T-helper 1 cell treated with Interleukin-12 subunit alpha and Interleukin-12 subunit beta and Interleukin-4 antibody, amounts not matched to agents 30 ng/mL and 1 ng/mL, for 36 hours (primary cell): ENCODE results near the gene PLXNC1. TPM values are rescaled to one million over a fixed set of nuclear protein-coding genes. Genes with fewer than 3 reads are reported as not detected.

Experiments used
- intact Hi-C: fragments of 100-400 bp; cut with micrococcal nuclease; formaldehyde crosslinking; loops from one replicate; pipeline ENCODE4 v1.15.1; 2024
- total RNA-seq: library from RNA; stranded (reverse); gene quantifications from 2 replicates; pipeline ENCODE4 v1.2.3, GENCODE V29; 2022

Gene PLXNC1
- total RNA-seq, 1 donor from 2014 or later, result 38.7 TPM

DNA sequence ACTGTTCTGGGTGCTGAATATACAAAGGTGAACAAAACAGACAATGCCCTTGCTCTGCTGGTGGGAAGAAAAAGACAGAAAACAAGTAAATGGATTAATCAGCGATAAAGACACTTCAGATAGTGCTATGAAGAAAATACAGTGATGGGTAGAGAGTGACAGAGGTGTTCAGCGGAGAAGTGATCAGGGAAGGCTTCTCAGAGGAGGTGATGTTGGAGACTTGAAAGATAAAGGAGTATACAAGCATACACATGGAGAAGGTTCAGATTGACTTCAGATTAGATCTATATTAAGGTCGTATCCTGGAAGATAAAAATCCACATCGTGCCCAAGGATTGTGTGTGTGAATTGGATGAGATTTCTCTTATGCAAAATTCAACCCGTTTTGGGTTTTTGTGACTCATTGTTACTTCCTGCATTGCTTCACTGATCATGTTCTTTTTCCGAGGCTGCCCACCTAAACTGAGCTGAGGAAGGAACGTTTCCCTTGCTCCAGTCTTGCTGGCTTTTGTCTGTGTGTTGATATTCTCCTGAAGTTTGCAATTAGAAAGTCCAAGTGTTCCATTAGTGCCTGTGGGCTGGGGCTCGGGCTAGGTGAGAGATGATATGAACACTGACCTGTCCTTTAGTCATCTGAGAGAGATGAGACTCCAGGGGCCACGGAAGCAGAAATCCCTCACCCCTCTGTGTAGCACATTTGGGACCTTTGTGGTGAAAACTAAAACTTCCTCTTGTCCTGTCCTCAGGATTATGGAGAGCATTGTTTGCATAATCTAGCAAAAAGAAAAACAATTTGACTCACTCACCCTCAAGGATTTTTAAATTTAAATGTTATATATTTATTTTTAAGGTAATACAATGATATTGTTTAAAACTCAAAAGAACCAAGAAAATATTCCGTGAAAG, 27.6 kb downstream of the PLXNC1 start:
- intact Hi-C loops, result no loop called here

DNA sequence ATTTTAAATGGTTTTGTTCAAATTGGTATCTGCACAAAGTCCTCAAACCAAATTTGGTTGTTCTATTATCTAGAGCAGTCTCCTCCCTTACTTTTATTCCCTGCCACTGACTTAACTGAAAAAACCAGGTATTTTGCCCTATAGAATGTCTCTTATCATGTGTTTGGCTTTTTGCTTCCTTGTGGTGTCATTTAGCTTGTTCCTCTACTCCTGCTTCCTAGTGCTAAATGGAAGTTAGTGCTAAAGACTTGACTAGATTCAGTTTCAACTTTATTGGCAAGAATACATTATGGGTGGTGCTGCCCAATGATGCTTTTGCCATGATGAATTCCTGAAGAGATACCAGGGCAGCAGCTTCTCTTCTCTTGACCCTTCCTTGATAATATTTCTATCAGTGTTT, 29.7 kb downstream of the PLXNC1 start:
- intact Hi-C loops, result no loop called here

DNA sequence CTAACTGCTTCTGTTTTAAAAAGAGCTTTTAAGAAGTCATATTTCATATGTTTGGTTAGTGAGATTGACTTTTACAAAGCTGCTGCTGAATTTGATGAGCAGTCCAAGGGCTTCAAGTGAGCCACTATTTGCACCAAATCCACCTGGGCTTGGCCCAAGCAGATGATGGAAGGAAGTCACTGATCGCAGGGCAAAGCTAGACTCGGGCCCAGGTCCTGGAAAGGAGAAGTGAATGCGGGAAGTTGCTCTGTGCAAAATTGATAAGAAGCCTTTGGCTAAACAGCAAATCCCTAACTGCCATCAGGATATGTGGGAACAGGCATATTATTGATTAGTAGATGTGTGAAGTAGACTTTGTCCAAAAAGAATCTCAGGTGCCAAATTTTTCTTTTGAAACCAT, 30.5 kb downstream of the PLXNC1 start:
- intact Hi-C loops, result no loop called here

DNA sequence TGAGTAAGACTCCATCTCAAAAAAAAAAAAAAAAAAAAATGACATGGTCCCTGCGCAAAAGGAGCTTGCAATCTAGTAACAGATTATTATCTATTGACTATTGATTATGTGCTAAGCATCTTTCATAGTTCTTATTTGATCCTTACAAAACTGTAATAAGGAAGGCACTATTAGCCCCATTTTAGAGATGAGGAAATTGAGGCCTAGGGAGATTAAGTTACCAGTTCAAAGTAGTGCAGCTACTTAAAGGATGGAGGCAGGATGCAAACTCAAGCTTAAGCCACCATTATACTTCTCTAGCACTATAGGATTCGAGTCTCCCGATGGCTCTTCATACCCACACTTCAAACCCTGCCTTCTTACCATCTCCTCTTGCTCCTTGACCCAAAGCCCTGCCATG, 31.3 kb downstream of the PLXNC1 start:
- intact Hi-C loops, result no loop called here

DNA sequence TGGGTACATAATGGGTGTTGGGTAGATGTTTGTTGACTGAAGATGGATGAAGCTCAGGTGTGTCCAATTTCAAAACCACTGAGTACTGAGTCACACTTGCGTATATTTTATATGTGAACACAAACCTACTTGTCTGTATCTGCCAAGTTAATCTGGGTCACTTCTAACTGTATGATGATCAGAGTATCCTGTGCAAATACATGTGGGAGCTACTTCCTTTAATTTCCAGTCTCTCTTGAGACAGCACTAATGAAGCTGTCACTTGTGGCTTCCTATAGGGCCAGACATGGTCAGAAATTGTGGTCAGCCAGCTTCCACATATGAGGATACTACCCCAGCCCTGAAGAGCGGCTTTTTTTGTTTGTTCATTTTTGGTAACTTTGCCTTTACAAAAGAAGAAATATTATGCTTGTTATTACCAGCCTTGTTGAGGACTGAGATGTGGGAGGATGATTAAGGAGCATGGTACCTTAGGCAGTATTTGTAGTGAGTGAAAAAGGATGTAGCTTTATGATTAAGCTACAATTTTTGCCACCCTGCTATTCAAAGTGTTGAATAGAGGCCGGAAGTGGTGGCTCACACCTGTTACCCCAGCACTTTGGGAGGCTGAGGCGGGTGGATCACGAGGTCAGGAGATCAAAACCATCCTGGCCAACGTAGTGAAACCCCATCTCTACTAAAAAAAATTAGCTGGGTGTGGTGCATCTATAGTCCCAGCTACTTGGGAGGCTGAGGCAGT, 32.4 kb downstream of the PLXNC1 start:
- intact Hi-C loops, result no loop called here

DNA sequence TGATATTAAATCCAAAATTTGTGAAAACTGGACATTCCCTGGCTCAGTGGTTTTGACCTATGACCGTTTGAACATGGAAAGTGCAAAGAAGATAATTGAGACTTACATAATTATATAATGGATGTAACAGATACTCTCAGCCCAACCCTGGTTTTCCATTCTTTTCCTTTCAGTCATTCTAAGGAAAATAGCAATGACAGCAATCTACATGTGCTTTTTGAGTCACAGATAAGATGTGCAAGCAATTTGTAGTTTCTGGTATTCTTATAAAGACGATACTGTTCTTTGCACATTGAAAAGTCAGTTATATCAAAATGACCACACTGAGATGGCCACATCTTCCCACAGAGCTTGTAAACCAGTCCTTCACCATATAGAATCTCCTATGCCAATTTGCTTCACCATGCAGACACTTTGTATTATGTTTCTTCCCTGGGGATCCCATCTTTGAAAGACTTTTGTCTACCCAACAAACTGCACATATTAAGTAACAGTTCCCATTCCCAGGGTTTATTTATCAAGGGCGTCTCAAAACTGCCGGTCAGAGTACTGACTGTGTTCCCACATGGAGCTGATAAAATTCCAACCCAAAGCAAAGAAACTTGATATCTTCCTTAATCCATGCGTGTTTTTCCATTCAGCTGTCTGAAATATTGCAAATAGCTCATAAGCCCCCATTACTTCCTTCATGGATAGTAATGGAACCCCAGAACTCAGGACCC, 34.8 kb downstream of the PLXNC1 start:
- intact Hi-C loops, result no loop called here

DNA sequence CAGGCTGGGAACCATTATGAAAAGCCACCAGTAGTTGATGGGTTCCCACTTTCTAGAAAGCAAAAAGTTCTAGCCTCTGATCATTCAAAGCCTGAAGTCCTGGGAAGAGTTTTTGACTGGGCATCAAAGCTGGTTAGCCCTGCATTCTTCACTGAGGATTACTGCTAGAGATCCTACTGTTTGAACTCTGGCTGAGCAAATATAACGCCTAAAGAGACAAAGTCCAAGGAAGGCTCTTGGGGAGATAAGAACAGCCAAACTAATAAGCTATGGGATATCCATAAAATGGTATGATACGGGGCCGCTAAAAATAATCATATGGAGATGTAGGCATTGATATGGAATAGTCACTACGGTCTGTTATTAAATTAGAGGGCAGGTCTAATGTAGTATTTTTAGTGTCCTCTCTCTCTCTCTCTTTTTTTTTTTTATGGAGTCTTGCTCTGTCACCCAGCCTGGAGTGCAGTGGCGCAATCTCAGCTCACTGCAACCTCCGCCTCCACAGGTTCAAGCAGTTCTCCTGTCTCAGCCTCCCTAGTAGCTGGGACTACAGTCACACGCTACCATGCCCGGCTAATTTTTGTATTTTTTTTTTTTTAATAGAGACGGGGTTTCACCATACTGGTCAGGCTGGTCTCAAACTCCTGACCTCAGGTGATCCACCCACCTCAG, 35.5 kb downstream of the PLXNC1 start:
- intact Hi-C loops, result no loop called here

DNA sequence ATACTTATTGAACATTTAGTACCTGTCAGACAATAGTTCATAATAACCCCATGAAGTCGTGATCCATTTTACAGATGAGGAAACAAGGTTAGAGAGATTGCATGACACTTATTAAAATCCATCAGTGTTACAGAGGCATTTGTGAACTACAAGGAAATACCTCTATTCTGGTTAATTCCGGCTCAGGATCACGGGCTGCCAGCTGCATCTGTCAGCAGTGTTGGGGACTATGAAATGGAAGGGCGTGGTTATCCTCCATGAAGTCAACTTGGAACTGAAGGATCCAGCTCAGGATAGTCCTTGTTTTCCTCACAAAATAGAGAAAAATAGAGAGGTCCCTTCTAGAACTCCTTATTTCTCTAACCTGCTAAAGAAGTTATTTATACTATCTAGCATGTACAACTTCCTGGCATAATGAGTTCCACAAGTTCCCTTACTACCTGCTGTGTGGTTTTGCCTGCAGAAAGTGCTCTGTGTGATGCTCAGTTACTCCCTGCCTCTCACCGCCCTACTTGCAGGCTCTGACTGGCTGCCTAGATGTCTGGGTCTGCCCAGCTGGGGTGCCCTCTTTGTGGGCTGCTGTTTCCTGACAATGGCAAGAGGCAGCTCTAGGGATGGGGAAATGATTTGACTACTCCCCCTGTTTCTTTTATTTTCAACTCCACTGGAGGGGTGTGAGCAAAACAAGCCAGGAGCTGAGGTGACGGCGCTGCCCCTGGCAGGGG, 36.8 kb downstream of the PLXNC1 start:
- intact Hi-C loops, result no loop called here

DNA sequence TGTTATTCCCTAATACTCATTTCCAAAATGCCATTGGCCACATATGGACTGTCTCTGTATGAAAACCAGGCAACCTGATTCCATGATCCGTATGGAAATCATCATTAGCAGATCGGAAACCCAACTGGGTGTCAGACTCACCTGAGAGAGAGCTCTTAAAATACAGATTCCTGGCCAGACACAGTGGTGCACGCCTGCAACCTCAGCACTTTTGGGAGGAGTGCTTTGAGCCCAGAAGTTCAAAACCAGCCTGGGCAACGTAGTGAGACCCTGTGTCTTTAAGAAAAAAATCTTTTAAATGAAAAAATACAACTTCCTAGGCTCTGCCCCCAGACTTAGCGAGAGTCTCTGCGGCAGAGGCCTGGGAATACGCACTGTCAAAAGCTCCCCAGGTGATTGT, 37.4 kb downstream of the PLXNC1 start:
- intact Hi-C loops, result no loop called here

DNA sequence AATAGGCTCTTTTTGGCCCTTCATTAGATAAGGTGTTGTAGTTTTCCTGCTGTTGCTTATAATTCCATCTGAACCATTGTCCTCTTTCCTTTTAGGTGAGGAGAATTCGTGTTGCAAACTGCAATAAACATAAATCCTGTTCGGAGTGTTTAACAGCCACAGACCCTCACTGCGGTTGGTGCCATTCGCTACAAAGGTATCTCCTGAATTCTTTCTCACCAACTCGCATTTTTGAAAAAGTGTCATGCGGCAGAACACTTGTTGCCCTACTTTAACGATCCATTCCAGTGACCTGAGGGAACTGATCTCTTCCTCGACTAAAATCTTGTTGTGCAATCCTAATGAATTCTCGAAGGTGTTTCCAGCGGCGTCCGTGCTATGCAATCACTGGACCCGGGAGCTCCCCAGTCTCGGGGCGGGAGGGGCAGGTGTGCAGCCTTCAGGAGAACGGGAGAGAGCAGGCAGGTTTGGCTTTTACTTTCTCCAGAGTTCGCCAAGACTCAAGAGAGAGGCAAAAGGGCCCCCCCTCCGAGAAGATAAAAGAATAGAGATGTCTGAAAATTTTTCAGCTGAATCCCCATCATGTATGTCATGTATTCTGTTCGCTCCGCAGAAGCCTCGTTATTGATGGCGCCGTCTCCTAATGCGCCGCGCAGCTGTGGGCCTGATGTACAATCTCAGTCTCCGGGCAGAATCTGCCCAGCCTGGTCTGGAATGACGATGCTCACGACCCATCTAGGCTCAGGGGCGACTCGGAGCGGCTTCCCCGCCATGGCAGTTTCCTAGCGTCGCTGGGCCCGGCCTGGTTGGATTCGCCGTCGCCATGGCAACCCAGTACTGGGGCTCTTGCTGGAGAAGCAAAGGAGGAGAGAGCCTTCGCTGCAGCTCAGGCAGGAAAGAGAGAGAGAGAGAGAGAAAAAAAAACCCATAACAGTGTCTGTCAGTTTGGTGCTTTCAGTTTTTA, 38.2 kb downstream of the PLXNC1 start:
- intact Hi-C loops, result no loop called here

DNA sequence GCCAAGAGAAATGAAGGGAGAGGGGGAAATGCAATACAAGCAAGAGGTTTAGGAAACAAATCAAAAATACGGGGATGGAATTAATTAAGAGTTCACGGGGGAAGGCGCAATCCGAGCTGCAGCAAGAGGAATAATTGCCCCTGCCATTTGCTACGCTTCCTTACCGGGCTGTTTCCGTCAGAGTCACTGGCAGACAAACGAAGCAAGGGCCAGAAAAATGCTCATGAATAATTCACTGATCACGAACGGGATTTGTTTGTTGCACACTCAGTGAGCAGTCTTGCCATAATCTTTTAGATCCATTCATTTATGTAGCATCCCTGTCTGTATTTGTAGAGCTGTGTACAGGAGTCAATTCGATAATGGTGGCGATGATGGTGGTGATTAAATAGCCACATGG, 39.0 kb downstream of the PLXNC1 start:
- intact Hi-C loops, result no loop called here

DNA sequence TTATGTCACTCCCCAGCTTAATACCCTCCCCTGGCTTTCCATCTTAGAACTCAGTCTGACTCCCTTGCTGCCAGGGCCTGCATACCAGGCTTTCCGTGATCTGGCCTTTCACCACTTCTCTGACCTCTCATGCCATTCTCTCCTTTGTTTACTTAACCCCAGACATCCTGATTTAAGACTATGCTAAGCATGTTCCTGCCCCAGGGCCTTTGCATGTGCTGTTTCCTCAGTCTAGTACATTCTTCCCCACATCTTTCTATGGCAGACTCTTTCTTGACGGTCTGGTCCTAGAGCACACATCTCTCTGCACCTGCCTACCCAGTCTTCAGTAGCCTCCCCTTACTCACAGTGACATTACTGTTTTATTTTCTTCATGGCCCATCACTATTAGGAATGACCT, 42.2 kb downstream of the PLXNC1 start:
- intact Hi-C loops, result no loop called here

DNA sequence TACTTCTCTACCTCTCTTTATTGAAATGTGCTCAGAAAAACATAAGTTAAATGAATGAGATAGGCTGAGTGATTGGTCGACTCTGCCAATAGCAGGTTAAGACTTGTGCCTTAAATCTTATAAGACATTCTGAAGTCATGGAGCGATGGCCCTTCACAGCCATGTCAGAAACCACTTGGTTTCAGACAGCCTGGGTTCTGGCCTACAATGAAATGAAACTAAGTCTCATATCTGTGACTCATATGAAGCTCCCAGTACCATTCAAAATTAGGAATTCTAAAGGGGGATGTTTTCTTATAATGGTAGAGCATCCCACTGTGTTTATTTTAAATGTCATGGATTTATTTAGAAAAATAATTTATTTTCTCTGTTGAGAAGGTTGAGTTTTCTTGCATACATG, 42.6 kb downstream of the PLXNC1 start:
- intact Hi-C loops, result no loop called here

DNA sequence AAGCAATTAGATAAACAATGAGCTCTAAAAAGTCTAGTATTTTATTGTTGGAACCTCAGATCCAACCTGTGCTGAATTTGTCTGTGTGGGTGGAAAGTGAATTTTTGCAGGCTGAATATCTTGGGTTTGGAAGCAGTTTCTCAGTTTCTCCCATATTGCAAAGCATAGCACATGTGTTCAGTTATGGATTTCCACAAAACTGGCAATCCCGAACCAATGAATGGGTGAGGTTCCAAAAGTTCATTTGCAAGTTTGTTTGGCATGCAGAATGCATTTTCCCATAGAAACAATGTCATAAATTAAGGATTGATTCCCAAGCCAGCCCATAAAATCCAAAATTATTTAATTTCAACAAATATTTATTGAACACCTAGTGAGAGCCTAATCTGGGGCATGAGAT, 43.4 kb downstream of the PLXNC1 start:
- intact Hi-C loops, result no loop called here

DNA sequence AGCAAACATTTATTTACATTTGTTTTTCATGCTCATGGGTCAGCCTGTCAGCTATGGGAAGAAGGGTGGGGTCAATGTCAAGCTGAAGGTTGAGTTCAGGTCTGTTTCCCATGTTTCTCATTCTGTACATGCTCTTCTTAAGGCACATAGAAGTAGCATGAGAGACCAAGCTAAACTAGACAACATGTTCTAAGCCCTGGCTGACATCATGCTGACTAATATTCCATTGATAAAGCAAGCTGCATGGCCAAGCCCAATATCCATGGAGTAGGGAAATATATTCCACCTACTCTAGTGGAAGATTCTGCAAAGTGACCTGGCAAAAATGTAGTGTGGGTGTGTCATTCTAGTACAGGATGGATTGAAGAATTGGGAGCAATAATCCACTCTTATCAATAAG, 44.1 kb downstream of the PLXNC1 start:
- intact Hi-C loops, result no loop called here

DNA sequence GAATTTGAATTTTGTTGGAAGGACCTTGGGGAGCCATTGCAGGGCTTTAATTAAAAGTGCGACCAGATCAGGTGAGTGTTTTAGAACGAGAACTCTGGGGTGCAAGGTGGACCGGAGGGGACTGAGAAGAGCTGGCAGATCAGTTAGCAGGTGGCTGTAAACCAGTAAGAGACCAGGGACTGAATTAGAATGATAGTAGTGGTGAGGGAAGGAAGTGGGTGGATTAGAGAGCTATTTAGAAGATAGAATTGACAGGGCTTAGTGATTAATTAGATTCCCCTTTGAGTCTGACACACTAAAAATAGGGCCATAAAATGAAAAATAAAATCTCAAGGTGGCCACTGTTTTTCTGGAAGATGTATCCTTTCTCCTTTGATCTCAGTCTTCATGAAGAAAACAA, 44.8 kb downstream of the PLXNC1 start:
- intact Hi-C loops, result no loop called here

DNA sequence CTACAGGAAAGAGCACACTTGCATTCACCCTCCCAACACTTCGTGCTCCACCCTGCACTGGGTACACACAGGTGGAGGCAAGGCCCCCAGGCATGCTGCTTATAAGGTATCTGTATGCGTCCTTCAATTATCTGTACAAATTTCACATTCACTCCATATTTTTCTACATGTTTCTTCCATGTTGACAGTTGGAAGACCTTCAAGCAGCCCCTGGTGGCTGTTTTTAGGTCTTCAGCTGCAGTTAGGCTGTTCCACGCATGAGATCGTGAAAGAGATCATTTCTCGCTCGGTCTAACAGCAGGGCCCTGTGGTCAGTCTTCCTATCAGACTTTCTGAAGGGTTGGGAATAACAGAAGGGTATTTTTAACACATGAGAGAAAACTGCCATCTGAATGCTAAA, 47.1 kb downstream of the PLXNC1 start:
- intact Hi-C loops, result no loop called here

DNA sequence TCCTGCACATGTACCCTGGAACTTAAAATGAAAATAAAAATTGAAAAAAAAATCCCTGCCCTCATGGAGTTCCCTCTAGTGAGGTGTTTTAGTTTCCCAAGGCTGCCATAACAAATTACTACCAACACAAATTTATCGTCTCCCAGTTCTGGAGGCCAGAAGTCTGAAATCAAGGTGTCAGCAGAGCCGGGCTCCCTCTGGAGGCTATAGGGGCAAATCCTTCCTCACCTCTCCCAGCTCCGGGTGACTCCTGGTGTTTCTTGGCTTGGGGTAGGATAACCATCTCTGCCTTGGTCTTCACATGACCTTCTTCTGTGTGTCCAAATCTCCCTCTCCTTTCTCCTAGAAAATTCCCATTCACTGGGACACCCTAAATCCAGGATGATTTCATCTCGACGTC, 50.1 kb downstream of the PLXNC1 start:
- intact Hi-C loops, result no loop called here

DNA sequence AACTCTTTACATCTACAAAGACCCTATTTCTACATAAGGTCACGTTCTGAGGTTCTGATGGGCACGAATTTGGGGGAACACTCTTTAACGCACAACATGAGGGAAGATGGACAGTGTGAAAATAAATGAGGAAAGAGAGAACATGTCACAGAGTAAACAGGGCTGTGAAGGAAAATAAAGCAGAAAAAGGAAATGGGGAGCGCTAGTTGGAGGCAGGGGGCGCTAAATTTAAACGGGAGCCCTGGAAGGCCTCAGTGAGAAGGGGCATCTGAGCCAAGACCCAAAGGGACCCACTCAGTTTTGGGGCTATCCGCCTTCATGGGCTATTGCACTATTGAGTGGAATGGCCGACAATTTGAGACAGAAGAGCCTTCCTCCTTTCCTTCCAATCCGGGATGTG, 50.5 kb downstream of the PLXNC1 start:
- intact Hi-C loops, result no loop called here

DNA sequence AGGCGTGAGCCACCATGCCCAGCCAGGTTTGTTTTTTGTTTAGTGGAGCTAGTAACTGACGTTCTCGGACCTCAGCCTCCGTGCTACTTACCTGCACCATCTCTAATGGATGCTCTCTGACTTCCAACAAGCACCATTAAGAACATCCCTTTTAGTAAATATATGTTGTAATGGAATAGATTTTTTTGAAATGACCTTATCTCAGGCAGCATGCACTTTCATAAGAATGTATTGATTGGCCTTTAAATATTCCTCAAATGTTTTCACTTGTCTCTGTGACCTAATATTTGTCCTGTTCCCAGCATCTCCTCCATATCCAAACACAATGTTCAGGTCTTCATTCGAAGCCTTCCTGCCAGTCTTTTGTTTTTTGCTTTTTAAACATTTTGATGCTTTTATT, 51.7 kb downstream of the PLXNC1 start:
- intact Hi-C loops, result loop anchor here (10.0 kb wide), 1 partner anchor 955 kb away; no protein-coding TSS in a partner anchor
